Measurements from ENCODE around the gene ERH. TPM values are rescaled to one million over a fixed set of nuclear protein-coding genes. Genes with fewer than 3 reads are reported as not detected.
"Not testable (repeated sequence)": the region's sequence is repeated elsewhere in the genome, so short reads cannot be mapped to it uniquely, and the experiment has no call there.

Gene ERH
- total RNA-seq, 4 donors from 2014 or later: 46.7 to 49.2 (median 48.1) TPM

DNA sequence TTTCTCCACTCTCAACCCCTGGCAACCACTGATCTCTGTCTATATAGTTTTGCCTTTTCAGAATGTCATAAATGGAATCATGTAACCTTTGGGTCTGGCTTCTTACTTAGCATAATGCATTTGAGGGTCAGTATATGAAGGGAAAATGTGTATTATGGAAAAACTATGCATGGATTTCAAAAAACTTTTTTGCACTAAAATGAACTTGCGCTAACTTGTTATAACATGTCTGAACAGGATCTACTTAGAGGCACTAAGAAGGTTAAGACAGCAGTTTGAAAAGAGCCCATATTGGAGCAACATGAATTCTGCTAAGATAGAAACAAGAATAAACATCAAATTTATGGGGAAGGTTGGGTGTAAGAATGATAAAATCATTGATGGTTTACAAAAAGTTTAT lies 29.5 kb upstream of the ERH start:
- ATAC-seq (no peak), DNase-seq (no peak)
- no peak overlapping the region for H3K4me3 ChIP-seq
- intact Hi-C loops (cut with DNase I; ENCODE audit: low total_unique reads) (no loop called here), in situ Hi-C loops (cut with MboI; ENCODE audit: low sequenced_read_pairs in 4 of 4) (no loop called here)
- no peaks in the 10 kb centered on the region for H3K9me3 ChIP-seq
- H3K27me3 ChIP-seq: no peaks in the 10 kb centered on the region
- H3K4me1 ChIP-seq: no peaks in the 10 kb centered on the region
- no peak for TF ChIP-seq CTCF (IDR thresholded peaks at IDR 0.05 in 4 of 5, conservative IDR thresholded peaks at IDR 0.05 in 1 of 5)
- no peak for TF ChIP-seq POLR2A (IDR thresholded peaks at IDR 0.05)
- no peak overlapping the region for H3K27ac ChIP-seq
- H3K36me3 ChIP-seq: peaks cover 0 to 19% of the 10 kb centered on the region in 2 donors

DNA sequence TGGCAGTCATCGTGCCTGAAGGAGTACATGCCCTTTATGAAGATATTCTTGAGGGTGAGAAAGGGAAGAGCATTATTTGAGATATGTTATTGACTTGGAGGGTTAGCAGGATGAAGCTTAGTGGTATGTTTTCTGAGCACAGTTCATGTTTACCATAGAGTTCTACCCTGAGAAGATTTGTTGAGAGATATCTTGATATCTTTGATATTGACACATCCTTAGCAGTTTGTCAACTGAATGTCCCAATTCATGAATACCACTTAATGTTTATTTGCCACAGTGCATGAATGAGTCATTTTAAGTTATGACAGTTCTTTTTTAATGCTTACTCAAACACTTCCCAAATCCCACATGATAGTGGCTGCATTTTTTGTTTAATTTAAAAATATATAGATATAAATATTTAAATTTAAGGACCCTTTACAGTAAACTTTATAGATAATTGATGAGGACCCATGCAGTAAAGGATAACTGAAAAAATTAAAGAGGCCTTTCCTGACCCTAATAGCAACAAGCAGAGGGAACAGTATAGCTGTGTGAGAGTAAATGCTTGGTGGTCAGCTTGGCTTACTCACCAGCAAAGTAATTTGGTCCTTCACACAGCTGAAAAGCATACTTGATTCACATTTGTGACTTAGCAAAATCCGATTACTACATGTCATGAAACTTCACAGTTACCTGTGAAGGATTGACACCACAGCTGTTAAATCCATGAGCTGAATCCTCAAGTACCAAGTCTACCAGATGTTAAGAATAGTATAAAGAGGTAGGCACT lies 26.2 kb upstream of the ERH start:
- H3K9me3 ChIP-seq: no peaks in the 10 kb centered on the region
- TF ChIP-seq CTCF (IDR thresholded peaks at IDR 0.05 in 4 of 5, conservative IDR thresholded peaks at IDR 0.05 in 1 of 5) (no peak), POLR2A (IDR thresholded peaks at IDR 0.05) (no peak)
- H3K4me1 ChIP-seq: no peaks in the 10 kb centered on the region
- H3K4me3 ChIP-seq: no peak overlapping the region
- in situ Hi-C loops (cut with MboI; ENCODE audit: low sequenced_read_pairs in 4 of 4) (no loop called here), intact Hi-C loops (cut with DNase I; ENCODE audit: low total_unique reads) (no loop called here)
- H3K36me3 ChIP-seq: peaks cover 0 to 19% of the 10 kb centered on the region in 2 donors
- H3K27me3 ChIP-seq: no peaks in the 10 kb centered on the region
- H3K27ac ChIP-seq: no peak overlapping the region
- no peak for DNase-seq
- ATAC-seq: no peak

DNA sequence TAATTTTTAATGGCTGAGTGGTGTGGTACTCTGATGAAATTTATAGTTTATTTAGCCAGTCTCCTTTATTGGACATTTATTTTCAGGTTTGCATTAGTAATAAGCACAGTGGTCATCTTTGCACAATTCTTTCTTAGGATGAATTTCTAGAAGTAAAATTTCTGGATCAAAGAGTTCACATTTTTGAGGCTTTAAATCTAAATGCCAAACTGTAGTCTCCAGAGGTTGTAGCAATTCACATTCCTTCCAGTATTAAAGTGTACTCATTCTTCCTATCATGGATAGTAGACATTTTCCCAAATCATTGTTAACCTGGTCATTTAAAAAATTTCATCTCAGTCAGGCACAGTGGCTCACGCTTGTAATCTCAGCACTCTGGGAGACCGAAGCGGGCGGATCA lies 25.2 kb upstream of the ERH start:
- Histone ChIP-seq H3K9me3 (no peaks in the 10 kb centered on the region), H3K27ac (no peak overlapping the region), H3K4me1 (no peaks in the 10 kb centered on the region), H3K36me3 (peaks cover 0 to 19% of the 10 kb centered on the region in 2 donors), H3K27me3 (no peaks in the 10 kb centered on the region), H3K4me3 (no peak overlapping the region)
- DNase-seq: no peak
- no peak for ATAC-seq
- in situ Hi-C loops (cut with MboI; ENCODE audit: low sequenced_read_pairs in 4 of 4) (no loop called here), intact Hi-C loops (cut with DNase I; ENCODE audit: low total_unique reads) (no loop called here)
- TF ChIP-seq CTCF (IDR thresholded peaks at IDR 0.05 in 4 of 5, conservative IDR thresholded peaks at IDR 0.05 in 1 of 5) (no peak), POLR2A (IDR thresholded peaks at IDR 0.05) (no peak)

GRCh38 chr14:69416087-69416486 lies 18.0 kb upstream of the ERH start:
- not testable (repeated sequence) for ATAC-seq

DNA sequence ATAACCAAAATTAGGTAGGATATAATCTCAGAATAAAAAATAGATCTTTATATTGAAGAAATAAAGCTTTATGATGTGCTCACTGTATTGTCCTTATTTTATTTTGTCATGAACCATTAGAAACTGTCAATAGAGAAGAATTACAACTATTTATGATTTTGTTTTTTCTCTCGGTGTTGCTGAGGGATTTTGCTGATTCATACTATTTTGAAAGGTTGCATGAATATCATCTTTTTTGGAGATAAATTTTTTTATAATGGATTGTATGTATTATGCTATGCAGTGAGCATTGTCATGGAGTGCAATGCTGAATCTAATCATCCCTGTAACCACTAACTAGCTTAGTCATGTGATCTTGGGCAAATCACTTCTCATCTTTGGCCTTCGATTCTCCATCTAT lies 15.4 kb upstream of the ERH start:
- no peak for DNase-seq
- no peak for TF ChIP-seq POLR2A (IDR thresholded peaks at IDR 0.05)
- no peak for TF ChIP-seq CTCF (IDR thresholded peaks at IDR 0.05 in 4 of 5, conservative IDR thresholded peaks at IDR 0.05 in 1 of 5)
- intact Hi-C loops (cut with DNase I; ENCODE audit: low total_unique reads): no loop called here

More at GRCh38 chr14:69416087-69416486, 18.0 kb upstream of the ERH start:
- H3K27ac ChIP-seq; H3K36me3 ChIP-seq; H3K4me3 ChIP-seq; intact Hi-C loops (cut with DNase I; ENCODE audit: low total_unique reads); H3K27me3 ChIP-seq; in situ Hi-C loops (cut with MboI; ENCODE audit: low sequenced_read_pairs in 4 of 4); DNase-seq; H3K9me3 ChIP-seq; H3K4me1 ChIP-seq: not testable (repeated sequence)

More for the DNA sequence above, 15.4 kb upstream of the ERH start:
- in situ Hi-C loops (cut with MboI; ENCODE audit: low sequenced_read_pairs in 4 of 4): no loop called here
- no peak for ATAC-seq
- Histone ChIP-seq H3K4me3 (no peak overlapping the region), H3K9me3 (no peaks in the 10 kb centered on the region), H3K27me3 (no peaks in the 10 kb centered on the region), H3K27ac (no peak overlapping the region), H3K36me3 (no peaks in the 10 kb centered on the region), H3K4me1 (peaks cover 0 to 4% of the 10 kb centered on the region in 2 donors)

Data from gastrocnemius medialis (tissue), 4 donors.